WI38 (cell line): ENCODE measurements around the gene RSPH9.

Source experiments
- H3K4me3 ChIP-seq: 2 replicates; pipeline ENCODE4 v1.5.1; 2011; ENCODE audit warnings: low read depth, mild to moderate bottlenecking, control low read depth, low read length
- CTCF ChIP-seq: IDR thresholded peaks from 2 replicates; pipeline ENCODE4 v1.5.1; 2012; ENCODE audit warnings: low read depth, mild to moderate bottlenecking, control low read depth, low read length

The RSPH9 gene

DNA sequence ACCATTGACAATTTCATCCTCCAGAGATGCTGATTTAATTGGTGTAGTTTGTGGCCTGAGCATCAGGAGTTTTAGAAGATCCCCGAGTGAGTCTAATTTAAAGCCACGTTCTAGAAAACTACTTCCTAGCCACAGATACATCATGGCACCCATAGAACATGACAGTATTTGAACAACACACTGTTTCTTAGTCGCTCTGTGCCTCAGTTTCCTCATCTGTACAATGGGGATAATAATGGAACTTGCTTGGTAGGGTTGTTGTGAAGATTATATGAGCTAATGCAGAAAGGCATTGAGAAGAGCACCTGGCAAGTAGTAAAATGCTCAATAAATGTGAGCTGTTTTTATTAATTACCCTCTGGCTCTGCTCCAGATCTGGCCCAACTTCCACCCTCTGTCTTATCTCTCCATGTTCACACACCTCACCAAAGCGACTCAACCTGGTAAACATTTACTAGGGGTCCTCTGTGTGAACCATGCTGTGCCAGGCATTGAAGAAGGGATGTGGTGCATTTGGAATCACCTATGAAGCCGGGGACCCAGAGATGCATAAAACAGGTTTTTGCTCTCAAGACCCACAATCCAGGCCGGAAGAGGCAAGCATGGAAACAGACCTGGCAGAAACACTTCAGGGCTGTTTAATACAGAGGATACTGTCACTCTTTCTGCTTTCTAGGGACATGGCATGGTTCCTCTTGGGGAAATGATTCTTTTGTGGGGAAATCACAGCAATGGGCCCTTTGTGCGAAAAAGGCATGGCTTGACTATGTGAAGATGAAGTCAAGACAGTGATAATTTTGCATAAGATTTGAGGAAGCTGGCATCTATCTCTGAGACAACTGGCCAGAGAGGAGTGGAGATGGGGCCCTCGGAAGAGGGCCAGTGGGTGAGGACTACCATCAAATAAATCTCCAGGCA, 58.9 kb downstream of the RSPH9 start:
- H3K4me3 ChIP-seq: no peak overlapping the region
- TF ChIP-seq CTCF: no peak

DNA sequence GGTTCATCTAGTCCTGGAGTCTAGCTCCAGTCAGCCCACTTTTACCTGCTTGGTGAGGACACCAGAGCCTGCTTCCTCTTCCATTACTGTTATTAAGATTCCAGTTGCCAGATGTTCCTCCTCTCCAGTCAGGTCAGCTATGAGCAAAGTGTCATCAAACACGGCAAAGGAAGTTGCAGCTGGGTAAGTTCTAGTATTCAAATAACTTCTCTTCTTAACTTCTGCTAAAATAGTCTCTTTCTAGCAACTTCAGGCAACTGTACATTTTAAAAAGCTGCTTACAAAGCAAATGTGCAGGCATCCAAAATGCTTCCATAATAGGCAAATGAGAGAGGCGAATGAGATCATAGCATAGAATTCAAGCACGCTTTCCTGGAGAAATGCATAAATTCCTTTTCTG, 61.2 kb downstream of the RSPH9 start:
- H3K4me3 ChIP-seq: no peak overlapping the region
- no peak for TF ChIP-seq CTCF

- no peak for TF ChIP-seq CTCF
- no peak overlapping the region for H3K4me3 ChIP-seq
Measured at GRCh38 chr6:43706788-43707187, 62.0 kb downstream of the RSPH9 start.

DNA sequence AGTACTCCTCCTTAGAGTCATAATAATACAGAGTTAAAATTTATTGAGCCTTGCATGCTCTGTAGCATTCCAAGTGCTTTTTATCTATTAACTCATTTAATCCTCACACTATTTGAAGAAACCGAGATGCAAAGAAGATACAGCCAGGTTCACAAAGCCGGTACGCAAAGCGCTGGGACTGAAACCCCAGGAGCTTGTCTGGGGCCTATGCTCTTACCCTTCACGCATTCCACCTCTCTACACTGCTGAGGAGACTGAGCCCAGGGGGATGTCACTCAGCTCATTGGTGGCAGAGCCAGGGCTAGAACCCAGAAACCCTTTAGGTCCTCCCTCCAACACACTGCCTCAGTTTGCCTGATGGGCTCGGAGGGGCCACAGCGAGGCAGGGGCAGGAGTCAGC, 62.4 kb downstream of the RSPH9 start:
- no peak for TF ChIP-seq CTCF

GRCh38 chr6:43707767-43708166, 62.9 kb downstream of the RSPH9 start:
- no peak overlapping the region for H3K4me3 ChIP-seq
- TF ChIP-seq CTCF: no peak

More for the DNA sequence above, 62.4 kb downstream of the RSPH9 start:
- H3K4me3 ChIP-seq: no peak overlapping the region

DNA sequence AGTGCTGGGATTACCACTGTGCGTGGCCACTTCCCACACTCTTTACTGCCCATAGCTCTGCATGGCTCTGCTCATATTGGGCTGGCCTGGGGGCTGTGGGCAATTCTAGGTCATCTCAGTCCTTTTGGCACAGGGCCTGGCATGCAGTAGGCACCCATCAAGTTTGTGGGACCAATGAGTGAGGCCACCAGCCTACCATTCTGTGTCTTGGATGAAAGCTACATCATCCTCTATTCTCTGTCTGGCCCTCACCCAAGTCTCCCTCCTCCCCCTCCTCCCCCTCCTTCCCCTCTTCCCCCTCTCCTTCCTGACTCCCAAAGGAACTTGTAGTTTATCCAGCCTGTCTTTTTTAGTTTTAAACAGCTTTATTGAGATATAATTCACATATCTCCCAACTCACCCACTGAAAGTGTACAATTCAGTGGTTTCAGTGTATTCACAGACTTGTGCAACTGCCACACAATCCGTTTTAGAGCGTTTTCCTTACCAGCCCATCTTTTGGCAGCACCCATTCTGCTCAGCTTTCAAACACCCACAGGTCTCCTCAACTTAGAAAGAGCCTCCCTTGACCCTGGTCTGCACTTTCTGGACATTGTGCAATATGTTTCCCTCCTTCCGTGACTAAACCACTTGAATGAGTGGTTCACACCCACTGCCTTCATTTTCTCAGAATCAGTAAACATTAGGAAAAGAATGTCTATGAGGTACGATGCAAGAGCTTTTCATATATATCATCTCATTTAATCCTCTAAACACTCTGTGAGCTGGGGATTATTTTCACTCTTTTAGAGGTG, 64.2 kb downstream of the RSPH9 start:
- TF ChIP-seq CTCF: no peak
- no peak overlapping the region for H3K4me3 ChIP-seq
